ENCODE data around the gene ICE2.

Gene ICE2

GRCh38 chr15:60373745-60374144 is 105.2 kb downstream of the ICE2 start:
- no peak for DNase-seq (ENCODE audit: extremely low spot score)
- ChIA-PET CTCF (no interaction called here), POLR2A (no interaction called here)
- no peak for TF ChIP-seq FOXK2 (IDR thresholded peaks at IDR 0.05)
- no peak for TF ChIP-seq FOXM1 (IDR thresholded peaks at IDR 0.05; ENCODE audit: borderline replicate concordance)
- no peak for TF ChIP-seq ELF4 (IDR thresholded peaks at IDR 0.05)
- no peak for TF ChIP-seq BHLHE40 (IDR thresholded peaks at IDR 0.05; ENCODE audit: borderline replicate concordance)
- TF ChIP-seq PKNOX1 (IDR thresholded peaks at IDR 0.05) = no peak
- TF ChIP-seq FOXA1 (IDR thresholded peaks at IDR 0.05) = no peak
- TF ChIP-seq TARDBP (IDR thresholded peaks at IDR 0.05) = no peak
- no peak for TF ChIP-seq ARNT (IDR thresholded peaks at IDR 0.05)
- no peak for TF ChIP-seq CTBP1 (IDR thresholded peaks at IDR 0.05; ENCODE audit: borderline replicate concordance)
- TF ChIP-seq SP1 (IDR thresholded peaks at IDR 0.05) = no peak
- TF ChIP-seq NFRKB (IDR thresholded peaks at IDR 0.05) = no peak
- TF ChIP-seq ZNF384 (IDR thresholded peaks at IDR 0.05) = no peak
- TF ChIP-seq L3MBTL2 (conservative IDR thresholded peaks at IDR 0.05) = no peak
- no peak for TF ChIP-seq HDGF (IDR thresholded peaks at IDR 0.05; ENCODE audit: borderline replicate concordance)

DNA sequence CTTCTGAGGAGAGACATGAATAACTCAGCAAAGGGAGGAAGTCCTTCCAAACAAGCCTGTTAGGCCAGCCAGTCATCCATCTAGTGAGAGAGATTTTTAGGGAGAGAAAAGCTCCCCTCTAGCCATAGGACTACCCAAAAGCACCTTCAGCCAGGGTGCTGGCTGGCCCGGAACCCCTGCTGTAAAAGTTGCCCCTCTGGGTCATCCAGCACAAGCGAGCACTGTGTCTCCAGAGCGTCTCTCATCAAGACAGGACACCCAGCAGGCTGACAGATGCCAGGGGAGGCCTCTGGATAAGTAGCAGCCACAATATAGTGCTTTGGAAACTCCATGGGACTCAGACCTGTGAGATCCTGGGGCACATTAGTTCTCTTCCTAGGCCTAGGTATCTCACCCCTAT is 105.6 kb downstream of the ICE2 start:
- ChIA-PET POLR2A (no interaction called here), CTCF (no interaction called here)
- no peak for DNase-seq (ENCODE audit: extremely low spot score)
- TF ChIP-seq CTBP1 (IDR thresholded peaks at IDR 0.05; ENCODE audit: borderline replicate concordance) (no peak), TARDBP (IDR thresholded peaks at IDR 0.05) (no peak), HDGF (IDR thresholded peaks at IDR 0.05; ENCODE audit: borderline replicate concordance) (no peak)

- DNase-seq (ENCODE audit: extremely low spot score) = no peak
- ChIA-PET CTCF (interaction anchor here (0.6 kb wide), 1 partner anchor 419 kb away, joined by 4 read pairs; no protein-coding TSS in a partner anchor), POLR2A (no interaction called here)
- TF ChIP-seq ARNT (IDR thresholded peaks at IDR 0.05) (no peak), PKNOX1 (IDR thresholded peaks at IDR 0.05) (no peak), LEF1 (IDR thresholded peaks at IDR 0.05; ENCODE audit: borderline replicate concordance) (no peak), NFRKB (IDR thresholded peaks at IDR 0.05) (no peak), L3MBTL2 (conservative IDR thresholded peaks at IDR 0.05) (no peak), HDGF (IDR thresholded peaks at IDR 0.05; ENCODE audit: borderline replicate concordance) (no peak), FOXM1 (IDR thresholded peaks at IDR 0.05; ENCODE audit: borderline replicate concordance) (no peak), ZNF384 (IDR thresholded peaks at IDR 0.05) (no peak), SUZ12 (IDR thresholded peaks at IDR 0.05) (no peak), ELF4 (IDR thresholded peaks at IDR 0.05) (no peak), FOXK2 (IDR thresholded peaks at IDR 0.05) (no peak), TARDBP (IDR thresholded peaks at IDR 0.05) (no peak), FOXA1 (IDR thresholded peaks at IDR 0.05) (no peak), SP1 (IDR thresholded peaks at IDR 0.05) (no peak), BHLHE40 (IDR thresholded peaks at IDR 0.05; ENCODE audit: borderline replicate concordance) (no peak), CTBP1 (IDR thresholded peaks at IDR 0.05; ENCODE audit: borderline replicate concordance) (no peak)
Observed at GRCh38 chr15:60372756-60373155, 106.2 kb downstream of the ICE2 start.

- TF ChIP-seq CTBP1 (IDR thresholded peaks at IDR 0.05; ENCODE audit: borderline replicate concordance) (no peak), FOXK2 (IDR thresholded peaks at IDR 0.05) (no peak), L3MBTL2 (conservative IDR thresholded peaks at IDR 0.05) (no peak), FOXM1 (IDR thresholded peaks at IDR 0.05; ENCODE audit: borderline replicate concordance) (no peak), PKNOX1 (IDR thresholded peaks at IDR 0.05) (no peak), BHLHE40 (IDR thresholded peaks at IDR 0.05; ENCODE audit: borderline replicate concordance) (no peak), HDGF (IDR thresholded peaks at IDR 0.05; ENCODE audit: borderline replicate concordance) (no peak), ARNT (IDR thresholded peaks at IDR 0.05) (no peak), ELF4 (IDR thresholded peaks at IDR 0.05) (no peak), LEF1 (IDR thresholded peaks at IDR 0.05; ENCODE audit: borderline replicate concordance) (no peak), SP1 (IDR thresholded peaks at IDR 0.05) (no peak), TARDBP (IDR thresholded peaks at IDR 0.05) (no peak), NFRKB (IDR thresholded peaks at IDR 0.05) (no peak), SUZ12 (IDR thresholded peaks at IDR 0.05) (no peak), ZNF384 (IDR thresholded peaks at IDR 0.05) (no peak), FOXA1 (IDR thresholded peaks at IDR 0.05) (no peak)
- no peak for DNase-seq (ENCODE audit: extremely low spot score)
- ChIA-PET CTCF (no interaction called here), POLR2A (no interaction called here)
Observed at GRCh38 chr15:60372227-60372626, 106.7 kb downstream of the ICE2 start.

DNA sequence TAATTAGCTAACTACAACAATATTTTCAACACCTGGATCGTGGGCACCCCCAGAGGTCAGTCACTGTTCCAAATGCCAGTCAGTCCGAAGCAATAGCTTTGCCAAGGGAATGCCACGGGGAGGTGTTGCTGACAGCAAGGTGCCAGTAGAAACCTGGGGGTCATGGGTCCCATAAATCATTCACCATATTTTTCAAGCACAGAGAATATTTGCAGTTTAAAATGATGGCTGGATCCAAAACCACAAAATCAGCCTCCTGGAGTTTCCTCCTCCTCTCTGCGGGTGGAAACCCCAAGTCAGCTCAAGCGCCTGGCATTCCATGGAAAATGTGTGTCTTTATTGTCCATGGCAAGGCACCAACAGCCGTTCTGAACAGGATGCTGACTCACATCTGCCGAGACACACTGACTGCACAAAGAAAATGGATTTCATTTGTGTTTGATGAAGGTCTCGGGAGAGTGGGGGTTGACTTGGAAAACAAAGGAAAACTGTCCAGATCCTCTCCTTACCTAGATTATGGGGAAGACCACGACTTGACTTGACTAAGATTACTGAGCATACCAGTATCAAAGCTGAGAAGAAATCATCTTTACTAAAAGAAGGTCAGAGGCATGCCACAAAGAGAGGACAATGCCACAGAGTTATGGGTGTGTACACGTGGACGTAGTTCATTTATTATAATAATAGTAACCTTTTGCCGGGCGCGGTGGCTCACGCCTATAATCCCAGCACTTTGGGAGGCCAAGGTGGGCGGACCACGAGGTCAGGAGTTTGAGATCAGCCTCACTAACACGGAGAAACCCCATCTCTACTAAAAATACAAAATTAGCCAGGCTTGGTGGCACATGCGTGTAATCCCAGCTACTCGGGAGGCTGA is 107.5 kb downstream of the ICE2 start:
- ChIA-PET POLR2A (no interaction called here), CTCF (no interaction called here)
- no peak for TF ChIP-seq SP1 (IDR thresholded peaks at IDR 0.05)
- TF ChIP-seq LEF1 (IDR thresholded peaks at IDR 0.05; ENCODE audit: borderline replicate concordance) = no peak
- no peak for DNase-seq (ENCODE audit: extremely low spot score)

- no peak for TF ChIP-seq ARNT (IDR thresholded peaks at IDR 0.05)
- TF ChIP-seq NFRKB (IDR thresholded peaks at IDR 0.05) = no peak
- no peak for TF ChIP-seq BHLHE40 (IDR thresholded peaks at IDR 0.05; ENCODE audit: borderline replicate concordance)
- TF ChIP-seq L3MBTL2 (conservative IDR thresholded peaks at IDR 0.05) = no peak
- TF ChIP-seq FOXK2 (IDR thresholded peaks at IDR 0.05) = no peak
- TF ChIP-seq LEF1 (IDR thresholded peaks at IDR 0.05; ENCODE audit: borderline replicate concordance) = no peak
- no peak for TF ChIP-seq FOXA1 (IDR thresholded peaks at IDR 0.05)
- TF ChIP-seq ELF4 (IDR thresholded peaks at IDR 0.05) = no peak
- no peak for TF ChIP-seq HDGF (IDR thresholded peaks at IDR 0.05; ENCODE audit: borderline replicate concordance)
- no peak for TF ChIP-seq ZNF384 (IDR thresholded peaks at IDR 0.05)
- TF ChIP-seq TARDBP (IDR thresholded peaks at IDR 0.05) = no peak
- TF ChIP-seq CTBP1 (IDR thresholded peaks at IDR 0.05; ENCODE audit: borderline replicate concordance) = no peak
- TF ChIP-seq FOXM1 (IDR thresholded peaks at IDR 0.05; ENCODE audit: borderline replicate concordance) = no peak
- no peak for TF ChIP-seq PKNOX1 (IDR thresholded peaks at IDR 0.05)
- no peak for TF ChIP-seq SP1 (IDR thresholded peaks at IDR 0.05)
- TF ChIP-seq SUZ12 (IDR thresholded peaks at IDR 0.05) = no peak
- CTCF ChIA-PET = no interaction called here
- POLR2A ChIA-PET = no interaction called here
- DNase-seq (ENCODE audit: extremely low spot score) = no peak
Observed at GRCh38 chr15:60370869-60371136, 108.1 kb downstream of the ICE2 start.

Data from HEK293T (cell line).